ENCODE measurements around the gene CACHD1. TPM values are rescaled to one million over a fixed set of nuclear protein-coding genes. Genes with fewer than 3 reads are reported as not detected.

Gene CACHD1
- total and polyA plus RNA-seq, 2 of the 8 experiments (the other 6 are each of a cell fraction or from before 2014, with no cell fraction given), result 22.2 to 42.5 TPM

GRCh38 chr1:64540265-64540791, 70.4 kb downstream of the CACHD1 start (continued):
- TF ChIP-seq CHD7 (IDR thresholded peaks at IDR 0.05; ENCODE audit: insufficient replicate concordance, low read length), result no peak
- TF ChIP-seq SIN3A (conservative IDR thresholded peaks at IDR 0.05 in 1 of 2, IDR thresholded peaks at IDR 0.05 in 1 of 2; ENCODE audit: low read depth in 1 of 2, low read length in 2 of 2), result no peak
- TF ChIP-seq RXRA (IDR thresholded peaks at IDR 0.05; ENCODE audit: insufficient read depth, low read depth, low read length), result no peak
- no peak for TF ChIP-seq RNF2 (IDR thresholded peaks at IDR 0.05; ENCODE audit: borderline replicate concordance, low read depth, low read length, missing control alignments, poor library complexity, severe bottlenecking)
- TF ChIP-seq CBX8 (IDR thresholded peaks at IDR 0.05; ENCODE audit: borderline replicate concordance, low read depth, low read length), result no peak
- no peak for TF ChIP-seq POLR2A (IDR thresholded peaks at IDR 0.05; ENCODE audit: control extremely low read depth in 1 of 2, low read depth in 2 of 2, low read length in 2 of 2)
- TF ChIP-seq SIX5 (IDR thresholded peaks at IDR 0.05; ENCODE audit: low read depth, low read length), result no peak
- no peak for TF ChIP-seq SP4 (IDR thresholded peaks at IDR 0.05; ENCODE audit: low read length)
- TF ChIP-seq MAX (IDR thresholded peaks at IDR 0.05), result no peak
- no peak for TF ChIP-seq EGR1 (IDR thresholded peaks at IDR 0.05; ENCODE audit: borderline replicate concordance, low read depth, low read length)
- no peak for TF ChIP-seq TEAD4 (IDR thresholded peaks at IDR 0.05; ENCODE audit: low read depth, low read length)

Measured in H1 (cell line).